ENCODE results near the gene SPSB3.
"Not testable (repeated sequence)": the region's sequence is repeated elsewhere in the genome, so short reads cannot be mapped to it uniquely, and the experiment has no call there.

Gene SPSB3

DNA sequence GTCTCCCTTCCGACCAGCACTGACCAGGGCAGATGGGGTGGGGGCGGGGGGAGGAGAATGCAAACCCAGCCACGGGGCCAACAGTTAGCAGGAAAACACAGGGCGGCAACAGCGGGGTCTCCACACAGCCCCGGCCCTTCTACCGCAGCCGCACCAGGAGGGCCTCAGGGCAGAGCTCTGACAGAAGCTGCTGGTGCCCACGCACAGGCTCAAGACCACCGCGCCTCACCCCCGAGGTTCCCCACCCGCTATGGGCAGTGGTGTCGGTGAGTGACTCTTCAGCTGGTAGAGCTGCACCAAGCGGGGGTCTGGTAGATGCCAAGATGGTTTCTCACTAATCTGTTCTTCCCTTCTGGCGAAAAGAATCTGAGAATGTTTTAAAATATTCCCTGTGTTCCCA is 28.2 kb upstream of the SPSB3 start:
- H3K36me3 ChIP-seq (ENCODE audit: control insufficient read depth, low read depth, low read length) = no peaks in the 10 kb centered on the region
- no peak overlapping the region for H3K9ac ChIP-seq (ENCODE audit: low read length)
- H3K27ac ChIP-seq (ENCODE audit: low read length) = no peak overlapping the region
- no peak overlapping the region for H3K4me3 ChIP-seq (ENCODE audit: low read length)
- no peaks in the 10 kb centered on the region for H3K27me3 ChIP-seq (ENCODE audit: control insufficient read depth, insufficient read depth, low read length)
- no peaks in the 10 kb centered on the region for H3K9me3 ChIP-seq (ENCODE audit: control insufficient read depth, low read depth, low read length)
- H3K4me1 ChIP-seq (ENCODE audit: control insufficient read depth, low read depth, low read length) = no peaks in the 10 kb centered on the region

- no peak overlapping the region for H3K27ac ChIP-seq (ENCODE audit: low read length)
Observed at GRCh38 chr16:1810106-1810505, 27.7 kb upstream of the SPSB3 start.

GRCh38 chr16:1809281-1809801 is 27.0 kb upstream of the SPSB3 start:
- Histone ChIP-seq H3K9ac (ENCODE audit: low read length) (no peak overlapping the region), H3K27ac (ENCODE audit: low read length) (no peak overlapping the region), H3K4me3 (ENCODE audit: low read length) (no peak overlapping the region), H3K36me3 (ENCODE audit: control insufficient read depth, low read depth, low read length) (no peaks in the 10 kb centered on the region), H3K27me3 (ENCODE audit: control insufficient read depth, insufficient read depth, low read length) (no peaks in the 10 kb centered on the region), H3K9me3 (ENCODE audit: control insufficient read depth, low read depth, low read length) (no peaks in the 10 kb centered on the region), H3K4me1 (ENCODE audit: control insufficient read depth, low read depth, low read length) (no peaks in the 10 kb centered on the region)

More at GRCh38 chr16:1810106-1810505, 27.7 kb upstream of the SPSB3 start:
- H3K27me3 ChIP-seq (ENCODE audit: control insufficient read depth, insufficient read depth, low read length) = no peaks in the 10 kb centered on the region
- H3K9ac ChIP-seq (ENCODE audit: low read length) = no peak overlapping the region
- H3K4me3 ChIP-seq (ENCODE audit: low read length) = no peak overlapping the region
- H3K4me1 ChIP-seq (ENCODE audit: control insufficient read depth, low read depth, low read length) = no peaks in the 10 kb centered on the region
- H3K36me3 ChIP-seq (ENCODE audit: control insufficient read depth, low read depth, low read length) = no peaks in the 10 kb centered on the region
- H3K9me3 ChIP-seq (ENCODE audit: control insufficient read depth, low read depth, low read length) = no peaks in the 10 kb centered on the region

DNA sequence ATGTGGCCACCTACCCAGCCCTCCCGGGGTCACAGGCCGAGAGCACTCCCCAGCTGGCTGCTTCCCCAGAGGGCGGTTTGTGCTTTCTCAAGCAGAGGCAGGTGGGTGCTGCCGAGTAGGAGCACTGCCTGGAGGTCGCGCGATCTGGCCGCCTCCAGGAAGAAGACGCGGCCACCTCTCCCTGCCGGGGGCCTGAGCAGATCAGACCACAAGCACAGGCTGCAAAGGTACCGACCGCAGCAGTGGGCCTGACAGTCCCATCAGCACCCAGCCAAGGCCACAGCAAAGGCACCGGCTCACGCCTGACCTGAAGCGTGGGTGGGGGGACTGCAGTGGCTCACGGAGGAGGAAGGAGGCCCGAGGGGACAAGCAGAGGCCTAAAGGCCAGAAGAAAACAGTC is 26.3 kb upstream of the SPSB3 start:
- Histone ChIP-seq H3K27me3 (ENCODE audit: control insufficient read depth, insufficient read depth, low read length) (no peaks in the 10 kb centered on the region), H3K27ac (ENCODE audit: low read length) (no peak overlapping the region), H3K4me3 (ENCODE audit: low read length) (no peak overlapping the region), H3K9me3 (ENCODE audit: control insufficient read depth, low read depth, low read length) (no peaks in the 10 kb centered on the region), H3K9ac (ENCODE audit: low read length) (no peak overlapping the region), H3K4me1 (ENCODE audit: control insufficient read depth, low read depth, low read length) (no peaks in the 10 kb centered on the region), H3K36me3 (ENCODE audit: control insufficient read depth, low read depth, low read length) (no peaks in the 10 kb centered on the region)

GRCh38 chr16:1807626-1808025 is 25.3 kb upstream of the SPSB3 start:
- no peaks in the 10 kb centered on the region for H3K9me3 ChIP-seq (ENCODE audit: control insufficient read depth, low read depth, low read length)
- no peak overlapping the region for H3K9ac ChIP-seq (ENCODE audit: low read length)
- no peaks in the 10 kb centered on the region for H3K27me3 ChIP-seq (ENCODE audit: control insufficient read depth, insufficient read depth, low read length)
- H3K27ac ChIP-seq (ENCODE audit: low read length) = no peak overlapping the region
- no peak overlapping the region for H3K4me3 ChIP-seq (ENCODE audit: low read length)
- no peaks in the 10 kb centered on the region for H3K36me3 ChIP-seq (ENCODE audit: control insufficient read depth, low read depth, low read length)
- H3K4me1 ChIP-seq (ENCODE audit: control insufficient read depth, low read depth, low read length) = no peaks in the 10 kb centered on the region

- no peak overlapping the region for H3K4me3 ChIP-seq (ENCODE audit: low read length)
- H3K9ac ChIP-seq (ENCODE audit: low read length) = no peak overlapping the region
- no peaks in the 10 kb centered on the region for H3K27me3 ChIP-seq (ENCODE audit: control insufficient read depth, insufficient read depth, low read length)
- H3K27ac ChIP-seq (ENCODE audit: low read length) = no peak overlapping the region
- H3K4me1 ChIP-seq (ENCODE audit: control insufficient read depth, low read depth, low read length) = no peaks in the 10 kb centered on the region
- H3K36me3 ChIP-seq (ENCODE audit: control insufficient read depth, low read depth, low read length) = no peaks in the 10 kb centered on the region
- peaks cover 14% of the 10 kb centered on the region for H3K9me3 ChIP-seq (ENCODE audit: control insufficient read depth, low read depth, low read length)
Observed at GRCh38 chr16:1800701-1801100, 18.3 kb upstream of the SPSB3 start.

DNA sequence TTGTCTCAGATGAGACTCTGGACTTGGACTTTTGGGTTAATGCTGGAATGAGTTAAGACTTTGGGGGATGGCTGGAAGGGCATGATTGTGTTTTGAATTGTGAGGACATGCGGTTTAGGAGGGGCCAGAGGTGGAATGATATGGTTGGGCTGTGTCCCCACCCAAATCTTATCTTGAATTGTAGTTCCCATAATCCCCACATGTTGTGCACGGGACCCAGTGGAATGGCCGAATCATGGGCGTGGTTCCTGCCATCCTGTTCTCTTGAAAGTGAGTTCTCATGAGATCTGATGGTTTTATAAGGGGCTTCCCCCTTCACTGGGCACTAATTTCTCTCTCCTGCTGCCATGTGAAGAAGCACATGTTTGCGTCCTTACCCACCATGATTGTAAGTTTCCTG is 16.9 kb upstream of the SPSB3 start:
- H3K27me3 ChIP-seq (ENCODE audit: control insufficient read depth, insufficient read depth, low read length); H3K27ac ChIP-seq (ENCODE audit: low read length); H3K9ac ChIP-seq (ENCODE audit: low read length); H3K36me3 ChIP-seq (ENCODE audit: control insufficient read depth, low read depth, low read length); H3K4me1 ChIP-seq (ENCODE audit: control insufficient read depth, low read depth, low read length); H3K4me3 ChIP-seq (ENCODE audit: low read length): not testable (repeated sequence)
- H3K9me3 ChIP-seq (ENCODE audit: control insufficient read depth, low read depth, low read length) = peaks cover 14% of the 10 kb centered on the region

DNA sequence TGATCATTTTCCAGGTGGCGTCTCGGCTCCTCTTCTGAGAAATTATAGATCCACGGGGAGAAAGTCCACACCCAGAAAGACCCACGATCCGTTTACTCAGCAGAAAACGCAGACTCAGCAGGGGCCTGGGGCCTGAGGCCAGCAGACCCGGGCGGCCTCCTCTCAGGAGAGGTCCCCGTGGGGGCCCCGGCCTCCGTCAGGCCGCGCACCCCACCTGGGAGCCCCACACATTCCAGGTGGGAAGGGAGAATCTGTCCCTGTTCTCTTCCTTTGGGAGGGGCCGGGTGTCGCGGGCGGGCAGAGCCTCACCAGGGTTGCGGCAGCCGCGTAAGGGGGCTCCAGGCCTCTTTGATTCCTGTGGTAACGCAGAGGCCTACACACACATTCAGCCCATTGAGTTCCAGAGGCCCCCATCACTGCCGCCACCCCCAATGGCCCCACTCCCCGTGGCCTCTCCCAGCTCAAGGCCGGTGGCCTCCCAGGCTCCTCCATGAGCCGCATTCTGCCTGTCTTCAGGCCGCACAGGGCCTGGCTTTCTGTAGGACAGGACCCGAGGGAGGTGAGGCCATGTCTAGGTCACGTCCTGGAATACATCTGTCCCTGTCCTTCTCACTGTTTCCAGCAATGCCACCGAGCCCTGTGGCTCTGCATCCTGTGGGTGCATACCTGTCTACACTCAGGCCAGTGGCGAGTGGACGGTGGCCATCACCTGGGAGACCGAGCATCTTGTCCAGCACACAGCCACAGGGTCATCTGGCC is 12.7 kb upstream of the SPSB3 start:
- no peaks in the 10 kb centered on the region for H3K4me1 ChIP-seq (ENCODE audit: control insufficient read depth, low read depth, low read length)
- H3K9me3 ChIP-seq (ENCODE audit: control insufficient read depth, low read depth, low read length) = peaks cover 11% of the 10 kb centered on the region
- H3K27ac ChIP-seq (ENCODE audit: low read length) = no peak overlapping the region
- no peak overlapping the region for H3K4me3 ChIP-seq (ENCODE audit: low read length)
- no peak overlapping the region for H3K9ac ChIP-seq (ENCODE audit: low read length)
- no peaks in the 10 kb centered on the region for H3K27me3 ChIP-seq (ENCODE audit: control insufficient read depth, insufficient read depth, low read length)
- H3K36me3 ChIP-seq (ENCODE audit: control insufficient read depth, low read depth, low read length) = no peaks in the 10 kb centered on the region

DNA sequence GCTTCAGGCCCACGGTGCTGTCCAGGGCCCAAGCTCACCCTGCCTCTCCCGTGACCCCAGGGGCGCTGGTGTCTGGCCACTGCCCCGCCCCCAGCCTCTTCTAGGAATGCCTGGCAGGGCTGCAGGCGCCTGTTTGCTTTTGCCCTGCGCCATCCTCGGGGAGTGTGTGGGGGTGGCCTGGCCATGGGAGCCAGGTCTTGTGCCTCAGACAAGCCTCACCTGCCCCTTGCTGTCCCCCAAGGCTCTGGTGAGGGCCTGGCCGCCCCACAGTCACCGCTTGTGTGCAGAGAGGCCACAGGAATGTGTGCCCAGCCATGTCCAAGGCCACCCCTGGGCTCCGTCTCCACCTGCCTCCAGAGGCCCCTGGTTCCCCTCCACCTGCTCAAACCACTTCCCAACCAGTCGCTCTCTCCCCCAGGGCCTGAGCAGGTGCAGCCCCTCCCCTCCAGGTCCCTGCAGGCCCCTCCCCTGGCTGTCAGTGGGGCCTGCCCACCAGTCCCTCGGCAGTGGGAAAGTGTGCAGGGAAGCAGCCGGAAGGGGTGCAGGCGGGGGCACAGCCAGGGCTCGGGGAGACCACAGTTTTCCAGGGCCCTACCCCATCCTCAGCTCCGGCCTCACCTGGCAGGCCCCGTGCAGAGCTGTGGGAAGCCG is 12.0 kb upstream of the SPSB3 start:
- no peak overlapping the region for H3K9ac ChIP-seq (ENCODE audit: low read length)
- H3K27ac ChIP-seq (ENCODE audit: low read length) = no peak overlapping the region
- H3K4me1 ChIP-seq (ENCODE audit: control insufficient read depth, low read depth, low read length) = no peaks in the 10 kb centered on the region
- H3K4me3 ChIP-seq (ENCODE audit: low read length) = no peak overlapping the region
- H3K27me3 ChIP-seq (ENCODE audit: control insufficient read depth, insufficient read depth, low read length) = no peaks in the 10 kb centered on the region
- peaks cover 11% of the 10 kb centered on the region for H3K9me3 ChIP-seq (ENCODE audit: control insufficient read depth, low read depth, low read length)
- no peaks in the 10 kb centered on the region for H3K36me3 ChIP-seq (ENCODE audit: control insufficient read depth, low read depth, low read length)

GRCh38 chr16:1793578-1794220 is 11.3 kb upstream of the SPSB3 start, which contains the start of gene IGFALS:
Gene IGFALS (minus strand): TSS chr16:1793705. CDS start chr16:1793652, 53 bp downstream.
- H3K36me3 ChIP-seq (ENCODE audit: control insufficient read depth, low read depth, low read length) = peaks cover 6% of the 10 kb centered on the region
- peaks cover 8% of the 10 kb centered on the region for H3K9me3 ChIP-seq (ENCODE audit: control insufficient read depth, low read depth, low read length)
- H3K27ac ChIP-seq (ENCODE audit: low read length) = no peak within 1 kb of the TSS
- no peaks in the 10 kb centered on the region for H3K4me1 ChIP-seq (ENCODE audit: control insufficient read depth, low read depth, low read length)
- no peaks in the 10 kb centered on the region for H3K27me3 ChIP-seq (ENCODE audit: control insufficient read depth, insufficient read depth, low read length)
- no peak within 1 kb of the TSS for H3K4me3 ChIP-seq (ENCODE audit: low read length)
- H3K9ac ChIP-seq (ENCODE audit: low read length) = no peak within 1 kb of the TSS

GRCh38 chr16:1792836-1793577 is 10.6 kb upstream of the SPSB3 start:
- Histone ChIP-seq H3K27me3 (ENCODE audit: control insufficient read depth, insufficient read depth, low read length) (no peaks in the 10 kb centered on the region), H3K9ac (ENCODE audit: low read length) (no peak overlapping the region), H3K27ac (ENCODE audit: low read length) (no peak overlapping the region), H3K4me1 (ENCODE audit: control insufficient read depth, low read depth, low read length) (no peaks in the 10 kb centered on the region), H3K4me3 (ENCODE audit: low read length) (no peak overlapping the region), H3K36me3 (ENCODE audit: control insufficient read depth, low read depth, low read length) (peaks cover 9% of the 10 kb centered on the region), H3K9me3 (ENCODE audit: control insufficient read depth, low read depth, low read length) (peaks cover 4% of the 10 kb centered on the region)

Measured in iPS-18a (cell line).